LoVo (cell line): ENCODE data around the gene SLC44A3.
"Not testable (repeated sequence)": the region's sequence is repeated elsewhere in the genome, so short reads cannot be mapped to it uniquely, and the experiment has no call there.

ENCODE experiments used
- DNase-seq: peaks from one replicate; pipeline ENCODE4 v3.0.0-alpha.2; 2016; ENCODE audit warnings: low spot score

Gene SLC44A3

DNA sequence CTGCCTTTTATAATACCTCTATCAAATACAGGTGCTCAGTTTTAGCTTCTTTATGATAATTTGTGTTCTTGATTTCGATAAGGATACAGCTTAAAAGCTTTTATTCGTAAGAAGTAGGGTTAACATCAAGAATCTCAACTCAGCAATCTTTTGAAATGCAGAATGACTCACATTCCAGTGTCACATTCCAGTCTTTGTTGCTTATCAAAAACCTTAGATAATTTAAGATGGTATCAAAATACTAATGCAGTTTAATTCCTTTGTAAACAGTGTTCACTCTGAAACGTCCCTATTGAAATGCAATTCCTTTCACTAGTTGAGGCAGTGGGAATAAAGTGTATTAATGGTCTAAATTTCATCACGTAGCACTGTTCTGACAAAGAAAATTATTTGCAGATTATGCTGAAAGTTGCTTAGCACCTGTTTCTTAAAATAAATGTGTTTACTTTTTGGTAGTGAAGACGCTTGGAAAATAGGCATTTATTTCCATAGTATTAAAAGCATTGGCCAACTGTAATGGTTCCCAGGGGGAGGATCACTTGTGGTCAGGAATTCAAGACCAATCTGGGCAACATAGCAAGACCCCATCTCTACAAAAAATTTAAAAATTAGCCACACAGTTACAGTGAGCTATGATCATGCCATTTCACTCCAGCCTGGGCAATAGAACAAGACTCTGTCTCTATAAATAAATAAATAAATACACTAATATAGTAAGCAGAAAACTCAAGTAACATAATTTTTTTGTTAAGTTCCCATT, 116.9 kb downstream of the SLC44A3 start:
- peak; percentile 12 for DNase-seq

DNA sequence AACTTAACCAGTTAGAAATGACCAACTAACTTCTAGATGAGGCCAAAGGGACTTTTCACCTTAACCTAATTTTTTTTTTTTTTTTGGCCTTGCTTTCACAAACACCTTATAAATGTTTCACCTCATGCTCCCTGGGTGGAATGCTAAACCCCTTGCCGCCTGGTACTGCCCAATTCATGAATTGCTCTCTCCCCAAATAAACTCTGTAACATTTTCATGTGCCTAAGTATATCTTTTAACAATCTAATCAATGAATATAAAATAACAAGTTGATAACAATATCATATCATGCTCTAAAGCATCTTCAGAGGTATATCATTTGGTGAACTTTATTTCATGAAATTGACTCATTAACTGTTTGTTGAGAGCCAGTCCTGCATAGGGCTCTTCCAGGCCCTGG, 117.7 kb downstream of the SLC44A3 start:
- DNase-seq = no peak

DNA sequence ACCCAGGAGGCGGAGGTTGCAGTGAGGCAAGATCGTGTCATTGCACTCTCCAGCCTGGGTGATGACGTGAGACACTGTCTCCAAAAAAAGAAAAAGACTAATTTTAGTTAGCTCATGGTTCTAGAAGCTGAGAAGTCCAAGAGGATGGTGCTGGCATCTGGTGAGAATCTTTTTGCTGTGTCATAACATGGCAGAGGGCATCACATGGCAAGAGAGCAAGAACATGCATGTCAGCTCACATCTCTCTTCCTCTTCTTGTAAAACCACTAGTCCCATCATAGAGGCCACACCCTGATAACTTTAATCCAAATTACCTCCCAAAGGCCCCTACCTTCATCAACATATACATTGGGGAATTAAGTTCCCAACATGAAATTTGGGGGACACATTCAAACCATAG, 120.6 kb downstream of the SLC44A3 start:
- DNase-seq = no peak

DNA sequence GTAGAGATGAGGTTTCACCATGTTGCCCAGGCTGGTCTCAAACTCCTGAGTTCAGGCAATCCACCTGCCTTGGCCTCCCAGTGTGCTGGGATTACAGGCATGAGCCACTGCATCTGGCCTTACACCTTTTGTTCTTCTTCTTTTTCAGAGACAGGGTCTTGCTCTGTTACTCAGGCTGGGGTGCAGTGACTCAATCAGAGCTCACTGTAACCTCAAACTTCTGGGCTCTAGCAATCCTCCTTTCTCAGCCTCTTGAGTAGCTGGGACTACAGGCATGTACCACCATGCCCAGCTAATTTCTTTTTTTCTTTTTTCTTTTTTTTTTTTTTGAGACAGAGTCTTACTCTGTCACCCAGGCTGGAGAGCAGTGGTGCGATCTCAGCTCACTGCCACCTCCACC, 121.3 kb downstream of the SLC44A3 start:
- not testable (repeated sequence) for DNase-seq

DNA sequence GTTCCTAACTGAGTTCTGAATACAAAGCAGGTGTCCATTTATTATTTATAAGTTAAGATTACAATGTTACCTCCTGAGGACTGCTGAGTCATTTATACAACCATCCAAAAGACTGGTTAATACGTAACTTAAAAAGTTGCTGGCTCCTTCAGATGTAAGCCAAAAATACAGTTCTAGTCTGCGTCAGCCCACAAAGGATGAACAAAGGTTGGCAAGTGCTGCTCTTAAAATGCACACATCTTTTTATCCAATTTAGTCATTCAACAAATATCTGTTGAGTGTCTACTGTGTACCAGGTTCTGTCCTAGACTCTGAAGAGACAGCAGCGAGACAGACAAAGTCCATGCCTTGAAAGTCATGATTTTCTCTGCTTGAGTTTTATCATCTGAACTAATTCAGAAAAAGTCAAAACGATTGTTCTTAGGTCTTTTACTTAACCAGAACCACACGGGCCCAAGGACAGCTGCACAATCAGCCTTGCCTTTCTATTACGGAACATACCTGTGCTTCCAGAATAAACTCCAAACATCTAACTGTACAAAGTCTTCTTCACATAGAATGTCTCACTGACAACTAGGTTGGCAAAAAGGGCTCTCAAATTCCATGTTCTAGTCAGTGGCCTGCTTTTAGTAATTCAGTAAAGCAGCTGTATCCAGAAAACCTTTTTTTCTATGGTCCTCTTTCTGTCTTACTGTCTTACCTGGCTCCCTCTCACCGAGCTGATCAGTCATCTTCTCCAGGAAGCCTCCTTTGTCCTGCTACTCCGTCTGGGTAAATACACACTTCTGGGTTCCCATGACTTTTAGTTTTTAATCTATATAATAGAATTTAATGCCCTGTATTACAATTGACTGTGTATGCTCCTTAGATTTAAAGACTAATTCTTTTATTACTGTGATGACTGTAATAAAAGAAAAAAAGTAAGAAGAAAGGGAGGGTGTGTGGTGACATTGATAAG, 122.3 kb downstream of the SLC44A3 start:
- DNase-seq = peak; percentile 63
